Small intestine (tissue), 16 donors: ENCODE results near the gene MSANTD1. TPM values are rescaled to one million over a fixed set of nuclear protein-coding genes. Genes with fewer than 3 reads are reported as not detected.

Experiments used
- DNase-seq, 2 donors: peaks; one replicate each; pipeline versions ENCODE4 v3.0.0 to v3.0.0-alpha.2; 2013
- FAIRE-seq: peaks from 2 replicates; lab custom pipeline; 2012; peaks lifted over from hg19 to GRCh38; lab: Jason Lieb, UNC
- H3K27ac ChIP-seq, 3 donors: one replicate each; pipeline ENCODE4 v1.5.1; 2013; ENCODE audit warnings: low read length in 2 of 3, mild to moderate bottlenecking in 2 of 3, control low read depth in 1 of 3, inconsistent platforms in 1 of 3, low read depth in 1 of 3, moderate library complexity in 1 of 3
- H3K27me3 ChIP-seq, 3 donors: one replicate each; pipeline ENCODE4 v1.6.1; 2013; ENCODE audit warnings: low read length in 3 of 3, inconsistent platforms in 1 of 3; ENCODE audit not compliant: control insufficient read depth in 3 of 3, insufficient read depth in 3 of 3
- H3K36me3 ChIP-seq, 3 donors: one replicate each; pipeline ENCODE4 v1.6.1; 2013; ENCODE audit warnings: low read length in 3 of 3, inconsistent platforms in 1 of 3, low read depth in 1 of 3, mild to moderate bottlenecking in 1 of 3, moderate library complexity in 1 of 3; ENCODE audit not compliant: control insufficient read depth in 3 of 3, insufficient read depth in 2 of 3
- H3K4me1 ChIP-seq, 3 donors: one replicate each; pipeline ENCODE4 v1.6.1; 2013; ENCODE audit warnings: low read length in 2 of 3, inconsistent platforms in 1 of 3, low read depth in 1 of 3, mild to moderate bottlenecking in 1 of 3, moderate library complexity in 1 of 3; ENCODE audit not compliant: control insufficient read depth in 3 of 3, insufficient read depth in 2 of 3
- H3K4me3 ChIP-seq, 3 donors: one replicate each; pipeline ENCODE4 v1.5.1; 2013; ENCODE audit warnings: low read length in 3 of 3, control low read depth in 1 of 3, inconsistent platforms in 1 of 3, low read depth in 1 of 3, mild to moderate bottlenecking in 1 of 3, moderate library complexity in 1 of 3
- H3K9me3 ChIP-seq, 2 donors: one replicate each; pipeline ENCODE4 v1.6.1; 2013; ENCODE audit warnings: low read depth in 1 of 2, low read length in 1 of 2; ENCODE audit not compliant: control insufficient read depth in 2 of 2, insufficient read depth in 1 of 2
- WGBS, 3 donors: extraction: QIAGEN DNeasy Blood & Tissue Kit; methylation state at CpG; one replicate each; pipeline ENCODE4 v1.1.7; 2013; 5-methylcytosine and 5-hydroxymethylcytosine counted together
- long read RNA-seq, 10 donors: transcript quantifications; one replicate each; lab custom pipeline, GENCODE V29; 2026
- polyA plus RNA-seq, 4 donors: library from polyadenylated mRNA; stranded (reverse) in 3 of 4; unstranded in 1 of 4; fragments of 200-250 nt in 3 of 4; fragments of 120-200 nt in 1 of 4; gene quantifications; one replicate each; pipeline versions ENCODE4 v1.2.1 to v1.2.3, GENCODE V29; 2013
- donor health status: healthy with polysubstance abuse.
- donor health status: control.
- donor health status: control.
- donor health status: Bipolar disorder and iron deficiency.
- donor health status: healthy.

Gene MSANTD1
- under 1 TPM; 0.27 to 0.45 (median 0.29) TPM for polyA plus RNA-seq
- long read RNA-seq, donor 1 = 0 reads
- long read RNA-seq, donor 2 = 0 reads
- long read RNA-seq, donor 3, partial matches to known transcripts = 0 of 1 reads
- long read RNA-seq, donor 3, other reads (novel, unspliced or antisense) = 0 of 1 reads
- long read RNA-seq, donor 4 = 0 reads
- long read RNA-seq, donor 5 = 0 reads
- long read RNA-seq, donor 6 = 0 reads
- long read RNA-seq, donor 7 = 0 reads
- long read RNA-seq, donor 8 = 0 reads
- long read RNA-seq, donor 9 = 0 reads
- long read RNA-seq, donor 10, partial matches to known transcripts = 0 of 1 reads
- long read RNA-seq, donor 10, other reads (novel, unspliced or antisense) = 0 of 1 reads

GRCh38 chr4:3248811-3249661, at the start of gene MSANTD1:
MSANTD1 (plus strand) TSS chr4:3249159; CDS start chr4:3249223, 64 bp downstream.
- 85 to 93% (median 91%) methylated on average over 66 to 72 of the region's 72 CpGs for WGBS, 3 donors
- FAIRE-seq = no peak
- Histone ChIP-seq H3K9me3 (no peaks in the 10 kb centered on the region), H3K27ac (no peak within 1 kb of the TSS), H3K27me3 (no peaks in the 10 kb centered on the region), H3K4me1 (peaks cover 0 to 7% (median 0%) of the 10 kb centered on the region in 3 donors), H3K4me3 (no peak within 1 kb of the TSS), H3K36me3 (peaks cover 0 to 20% (median 2%) of the 10 kb centered on the region in 3 donors)
- peak in 1 of 2 donors; percentile 30 for DNase-seq

DNA sequence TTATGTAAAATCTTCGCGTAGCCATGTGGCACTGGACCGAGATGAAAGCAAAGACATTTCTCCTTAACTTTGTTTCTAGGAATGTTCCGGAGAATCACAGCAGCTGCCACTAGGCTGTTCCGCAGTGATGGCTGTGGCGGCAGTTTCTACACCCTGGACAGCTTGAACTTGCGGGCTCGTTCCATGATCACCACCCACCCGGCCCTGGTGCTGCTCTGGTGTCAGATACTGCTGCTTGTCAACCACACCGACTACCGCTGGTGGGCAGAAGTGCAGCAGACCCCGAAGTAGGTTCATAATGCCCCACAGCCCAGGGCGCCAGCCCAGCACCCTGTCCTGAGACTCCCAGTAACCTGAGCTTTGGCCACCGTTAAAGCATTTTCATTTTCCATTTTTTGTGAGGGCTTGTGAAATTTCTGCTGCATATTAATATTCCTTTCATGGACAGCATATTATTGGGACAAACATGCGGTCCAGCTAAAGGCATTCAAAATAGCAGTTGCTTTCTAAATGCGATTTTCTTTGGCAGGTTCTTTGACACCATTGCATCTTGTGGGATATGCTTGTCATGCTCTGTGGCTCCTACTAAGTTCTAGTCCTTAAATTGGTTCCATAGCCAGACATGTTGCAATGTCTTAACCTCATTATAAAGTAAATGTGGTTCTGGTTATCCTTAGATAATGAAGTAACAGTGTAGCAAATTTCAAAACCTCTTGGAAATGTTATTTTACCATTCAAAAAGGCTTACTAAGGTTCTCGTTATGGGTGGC, 49.1 kb upstream of the MSANTD1 start:
- 96 to 98% (median 97%) methylated on average over 17 of the region's 17 CpGs for WGBS, 3 donors
- Histone ChIP-seq H3K36me3 (peaks cover 9 to 78% (median 15%) of the 10 kb centered on the region in 3 donors), H3K4me1 (peaks cover 0 to 5% (median 0%) of the 10 kb centered on the region in 3 donors), H3K27ac (no peak overlapping the region), H3K9me3 (no peaks in the 10 kb centered on the region), H3K4me3 (no peak overlapping the region), H3K27me3 (no peaks in the 10 kb centered on the region)
- DNase-seq = no peak
- FAIRE-seq = no peak

GRCh38 chr4:3200423-3201090, 48.4 kb upstream of the MSANTD1 start:
- H3K27ac ChIP-seq = no peak overlapping the region
- H3K27me3 ChIP-seq = no peaks in the 10 kb centered on the region
- H3K9me3 ChIP-seq = no peaks in the 10 kb centered on the region
- H3K4me3 ChIP-seq = no peak overlapping the region
- whole genome bisulfite sequencing, 3 donors = 94 to 95% (median 95%) methylated on average over 8 of the region's 8 CpGs
- FAIRE-seq = no peak
- H3K36me3 ChIP-seq = peaks cover 7 to 71% (median 12%) of the 10 kb centered on the region in 3 donors
- DNase-seq = no peak
- peaks cover 0 to 5% (median 0%) of the 10 kb centered on the region in 3 donors for H3K4me1 ChIP-seq

DNA sequence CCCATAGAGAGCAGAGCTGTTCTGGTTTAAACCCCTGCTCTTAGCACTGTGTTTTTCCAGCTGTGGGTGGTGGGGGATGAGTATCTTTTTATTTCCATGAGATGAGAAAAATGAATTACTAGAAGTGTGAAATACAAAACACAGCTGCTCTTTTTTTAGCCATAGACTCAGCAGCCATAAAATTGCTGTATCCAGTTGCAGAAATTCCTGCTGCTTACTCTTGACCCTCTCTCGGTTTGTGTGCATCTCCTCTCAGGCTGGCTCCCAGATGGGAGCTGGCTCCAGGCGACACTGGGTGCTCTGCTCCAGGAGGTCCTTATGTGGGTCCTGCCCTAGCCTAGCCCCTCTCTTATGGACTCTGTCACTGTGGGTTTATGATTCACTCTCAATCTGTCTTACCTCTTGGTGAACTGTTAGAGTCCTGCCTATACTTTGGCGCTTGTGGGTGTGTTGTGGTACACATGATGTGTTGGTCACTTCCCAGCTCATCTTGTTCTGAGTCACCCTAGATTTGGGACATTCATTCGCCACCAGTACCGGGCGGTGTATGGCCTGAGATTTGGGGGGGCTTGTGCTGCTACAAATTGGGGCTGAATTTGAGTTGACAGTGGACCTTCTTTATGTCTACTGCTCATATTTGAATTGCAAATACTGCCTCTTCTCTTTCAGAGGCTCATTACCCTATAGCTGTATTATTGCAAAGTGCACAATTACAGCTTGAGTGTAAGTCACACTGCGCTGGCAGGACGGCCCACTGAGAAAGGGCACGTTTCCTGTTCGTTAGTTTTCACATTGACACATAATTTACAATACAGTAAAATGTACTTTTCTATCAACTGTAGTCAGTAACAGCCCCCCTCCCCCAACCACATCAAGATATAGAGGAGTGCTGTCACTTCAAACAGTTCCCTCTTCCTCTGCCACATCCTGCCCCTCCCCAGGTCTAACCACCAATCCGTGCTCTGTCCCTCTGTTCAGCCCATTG, 46.9 kb upstream of the MSANTD1 start:
- no peaks in the 10 kb centered on the region for H3K9me3 ChIP-seq
- WGBS, 3 donors = 69 to 82% (median 74%) methylated on average over 11 of the region's 11 CpGs
- peak overlapping the region in 1 of 3 donors; percentile 74 for H3K27ac ChIP-seq
- H3K36me3 ChIP-seq = peaks cover 12 to 68% (median 13%) of the 10 kb centered on the region in 3 donors
- no peaks in the 10 kb centered on the region for H3K27me3 ChIP-seq
- FAIRE-seq (no peak), DNase-seq (peak in 1 of 2 donors; percentile 38)
- peaks cover 0 to 5% (median 0%) of the 10 kb centered on the region in 3 donors for H3K4me1 ChIP-seq
- no peak overlapping the region for H3K4me3 ChIP-seq

- Histone ChIP-seq H3K9me3 (no peaks in the 10 kb centered on the region), H3K4me3 (no peak overlapping the region), H3K4me1 (peaks cover 0 to 5% (median 0%) of the 10 kb centered on the region in 3 donors), H3K27ac (peak overlapping the region in 1 of 3 donors; percentile 74), H3K36me3 (peaks cover 15 to 62% (median 17%) of the 10 kb centered on the region in 3 donors), H3K27me3 (no peaks in the 10 kb centered on the region)
- no peak for FAIRE-seq
- DNase-seq = no peak
- 70 to 84% (median 77%) methylated on average over 22 of the region's 22 CpGs for WGBS, 3 donors
Measured at GRCh38 chr4:3202836-3203820, 45.8 kb upstream of the MSANTD1 start.

DNA sequence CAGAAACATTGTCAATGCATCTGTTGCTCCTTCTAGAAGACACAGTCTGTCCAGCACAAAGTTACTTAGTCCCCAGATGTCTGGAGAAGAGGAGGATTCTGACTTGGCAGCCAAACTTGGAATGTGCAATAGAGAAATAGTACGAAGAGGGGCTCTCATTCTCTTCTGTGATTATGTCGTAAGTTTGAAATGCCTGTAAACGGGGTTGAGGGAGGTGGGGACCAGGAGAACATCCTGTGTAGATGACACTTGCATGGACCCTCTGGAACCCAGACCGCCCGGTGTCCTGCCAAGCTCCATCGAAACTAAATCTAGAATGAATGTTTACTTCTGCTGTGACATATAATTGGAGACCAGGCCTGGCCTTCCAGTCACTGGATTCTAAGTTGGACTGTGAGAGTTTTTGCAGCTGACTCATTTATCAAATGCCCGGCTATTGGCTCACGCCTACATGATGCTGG, 45.0 kb upstream of the MSANTD1 start:
- Histone ChIP-seq H3K4me1 (peaks cover 0 to 5% (median 0%) of the 10 kb centered on the region in 3 donors), H3K9me3 (no peaks in the 10 kb centered on the region), H3K27ac (peak overlapping the region in 1 of 3 donors; percentile 3), H3K36me3 (peaks cover 15 to 58% (median 19%) of the 10 kb centered on the region in 3 donors), H3K4me3 (no peak overlapping the region), H3K27me3 (no peaks in the 10 kb centered on the region)
- no peak for DNase-seq
- no peak for FAIRE-seq
- 67 to 92% (median 89%) methylated on average over 8 of the region's 8 CpGs for whole genome bisulfite sequencing, 3 donors
